ENCODE results near the gene LCLAT1. TPM values are rescaled to one million over a fixed set of nuclear protein-coding genes. Genes with fewer than 3 reads are reported as not detected.

The LCLAT1 gene
- total and polyA plus RNA-seq, 2 of the 4 experiments (the other 2 are of a cell fraction) = 7.5 to 11.5 TPM

GRCh38 chr2:30626397-30626796 lies 179.4 kb downstream of the LCLAT1 start:
- H4K8ac ChIP-seq (ENCODE audit: low read depth in 2 of 2, low read length in 2 of 2) = no peak overlapping the region
- H4K20me1 ChIP-seq (ENCODE audit: insufficient read depth, low read length) = no peaks in the 10 kb centered on the region
- H3K9me1 ChIP-seq (ENCODE audit: insufficient read depth, low read length) = no peaks in the 10 kb centered on the region
- no peak overlapping the region for H2BK20ac ChIP-seq (ENCODE audit: low read depth, low read length)
- H2AFZ ChIP-seq (replicated peaks; ENCODE audit: low read length, poor library complexity) = no peak overlapping the region
- no peak overlapping the region for H3K4me2 ChIP-seq (ENCODE audit: low read depth, low read length)
- H3K4me3 ChIP-seq (ENCODE audit: insufficient read depth, low read depth, low read length) = no peak overlapping the region
- no peak overlapping the region for H3K9ac ChIP-seq (ENCODE audit: low read depth, low read length)
- in situ Hi-C loops (cut with MboI; ENCODE audit: low sequenced_read_pairs) (no loop called here), dilution Hi-C loops (cut with HindIII; ENCODE audit: low sequenced_read_pairs, unreplicated experiment) (no loop called here), intact Hi-C loops (cut with micrococcal nuclease) (no loop called here)
- H2BK15ac ChIP-seq (ENCODE audit: low read depth, low read length) = no peak overlapping the region
- H3K4ac ChIP-seq (ENCODE audit: low read depth, low read length) = no peak overlapping the region
- no peaks in the 10 kb centered on the region; a peak in 1 of 4 replicates for H3K79me1 ChIP-seq (ENCODE audit: low read depth in 1 of 2, low read length in 2 of 2)
- H4K5ac ChIP-seq (ENCODE audit: low read depth, low read length) = no peak overlapping the region
- H3K27ac ChIP-seq (ENCODE audit: insufficient read depth, low read length) = no peak overlapping the region
- peaks cover 3% of the 10 kb centered on the region for H3K36me3 ChIP-seq (ENCODE audit: control insufficient read depth, insufficient read depth, low read length)
- ChIA-PET POLR2A (ENCODE audit: unreplicated experiment) (no interaction called here), CTCF (no interaction called here)
- H4K91ac ChIP-seq (ENCODE audit: insufficient read depth, low read depth, low read length) = no peak overlapping the region
- H2BK120ac ChIP-seq (ENCODE audit: low read depth, low read length) = no peak overlapping the region
- TF ChIP-seq BHLHE40 (IDR thresholded peaks at IDR 0.05; ENCODE audit: low read depth, low read length) (no peak), MAFK (IDR thresholded peaks at IDR 0.05; ENCODE audit: low read depth, low read length) (no peak), FOS (IDR thresholded peaks at IDR 0.05; ENCODE audit: low read depth, low read length) (no peak), MXI1 (IDR thresholded peaks at IDR 0.05; ENCODE audit: borderline replicate concordance, low read depth, low read length) (no peak), CEBPB (IDR thresholded peaks at IDR 0.05; ENCODE audit: low read depth, low read length) (no peak)
- TF ChIP-seq, protein P1, sequence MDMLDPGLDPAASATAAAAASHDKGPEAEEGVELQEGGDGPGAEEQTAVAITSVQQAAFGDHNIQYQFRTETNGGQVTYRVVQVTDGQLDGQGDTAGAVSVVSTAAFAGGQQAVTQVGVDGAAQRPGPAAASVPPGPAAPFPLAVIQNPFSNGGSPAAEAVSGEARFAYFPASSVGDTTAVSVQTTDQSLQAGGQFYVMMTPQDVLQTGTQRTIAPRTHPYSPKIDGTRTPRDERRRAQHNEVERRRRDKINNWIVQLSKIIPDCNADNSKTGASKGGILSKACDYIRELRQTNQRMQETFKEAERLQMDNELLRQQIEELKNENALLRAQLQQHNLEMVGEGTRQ (IDR thresholded peaks at IDR 0.05; ENCODE audit: low read depth, low read length) = no peak
- H3K14ac ChIP-seq (replicated peaks; ENCODE audit: low read depth, low read length) = no peak overlapping the region
- H2AK5ac ChIP-seq (ENCODE audit: low read depth, low read length) = no peak overlapping the region
- ATAC-seq (ENCODE audit: low read depth) (no peak), DNase-seq (no peak)
- H2BK5ac ChIP-seq (ENCODE audit: low read depth, low read length, poor library complexity, severe bottlenecking) = no peak overlapping the region
- H3K4me1 ChIP-seq (ENCODE audit: control insufficient read depth, insufficient read depth, low read length) = peaks cover 2% of the 10 kb centered on the region; the same call in 1 of the 2 replicates
- no peak overlapping the region for H3K18ac ChIP-seq (ENCODE audit: low read depth, low read length)
- no peaks in the 10 kb centered on the region for H3K27me3 ChIP-seq (ENCODE audit: control insufficient read depth, insufficient read depth, low read length)
- no CpG with 5 or more reads among the region's 2 CpGs for WGBS, 2 experiments (ENCODE audit: extremely low coverage in 2 of 2, insufficient read length in 1 of 2)
- no peak overlapping the region for H3K56ac ChIP-seq (ENCODE audit: extremely low read depth, insufficient read depth, low read length)
- no peak overlapping the region for H3K23ac ChIP-seq (ENCODE audit: low read depth, low read length)
- no peak overlapping the region for H2AK9ac ChIP-seq (replicated peaks; ENCODE audit: low read depth, low read length, poor library complexity)
- H3K9me3 ChIP-seq (ENCODE audit: control insufficient read depth, insufficient read depth, low read length) = no peaks in the 10 kb centered on the region
- no TSS peak for BruUV-seq (replicated peaks)
